ENCODE data around the gene CAMK1G. TPM values are rescaled to one million over a fixed set of nuclear protein-coding genes. Genes with fewer than 3 reads are reported as not detected.

The CAMK1G gene
- polyA plus RNA-seq, 1 experiment = 2.1 TPM

DNA sequence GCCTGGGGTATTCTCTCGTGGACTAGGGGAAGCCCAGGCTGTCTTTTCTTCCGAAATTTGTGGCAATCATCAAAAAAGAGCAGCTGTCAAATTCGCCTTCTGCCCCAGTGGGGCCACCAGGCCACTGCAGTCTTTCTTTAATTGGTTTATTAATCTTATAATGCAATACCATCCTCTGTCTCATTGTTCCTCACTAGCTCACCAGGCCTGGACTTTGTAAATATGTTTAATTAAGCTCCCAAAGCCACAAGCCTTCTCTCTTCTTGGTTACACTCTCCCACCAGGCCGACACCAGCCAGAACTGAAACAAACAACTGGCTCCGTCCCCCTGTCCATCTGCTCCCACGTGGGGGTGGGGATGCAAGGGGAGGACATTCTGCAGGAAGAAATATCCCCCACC lies 22.0 kb upstream of the CAMK1G start:
- H3K9me3 ChIP-seq (ENCODE audit: control insufficient read depth, insufficient read depth, low read length) = no peaks in the 10 kb centered on the region
- H3K27ac ChIP-seq (ENCODE audit: low read depth, low read length) = no peak overlapping the region
- peaks cover 14% of the 10 kb centered on the region for H3K27me3 ChIP-seq (ENCODE audit: control insufficient read depth, insufficient read depth, low read length)
- no peak overlapping the region for H3K4me3 ChIP-seq (ENCODE audit: low read depth, low read length)
- CTCF ChIA-PET = interaction anchor here (0.6 to 1.4 kb wide), 3 partner anchors 13 to 356 kb away, joined by 3 to 7 read pairs (median 4); no protein-coding TSS in a partner anchor
- POLR2A ChIA-PET = no interaction called here
- no peak for DNase-seq (ENCODE audit: low read depth, low spot score)
- TF ChIP-seq, protein P1, sequence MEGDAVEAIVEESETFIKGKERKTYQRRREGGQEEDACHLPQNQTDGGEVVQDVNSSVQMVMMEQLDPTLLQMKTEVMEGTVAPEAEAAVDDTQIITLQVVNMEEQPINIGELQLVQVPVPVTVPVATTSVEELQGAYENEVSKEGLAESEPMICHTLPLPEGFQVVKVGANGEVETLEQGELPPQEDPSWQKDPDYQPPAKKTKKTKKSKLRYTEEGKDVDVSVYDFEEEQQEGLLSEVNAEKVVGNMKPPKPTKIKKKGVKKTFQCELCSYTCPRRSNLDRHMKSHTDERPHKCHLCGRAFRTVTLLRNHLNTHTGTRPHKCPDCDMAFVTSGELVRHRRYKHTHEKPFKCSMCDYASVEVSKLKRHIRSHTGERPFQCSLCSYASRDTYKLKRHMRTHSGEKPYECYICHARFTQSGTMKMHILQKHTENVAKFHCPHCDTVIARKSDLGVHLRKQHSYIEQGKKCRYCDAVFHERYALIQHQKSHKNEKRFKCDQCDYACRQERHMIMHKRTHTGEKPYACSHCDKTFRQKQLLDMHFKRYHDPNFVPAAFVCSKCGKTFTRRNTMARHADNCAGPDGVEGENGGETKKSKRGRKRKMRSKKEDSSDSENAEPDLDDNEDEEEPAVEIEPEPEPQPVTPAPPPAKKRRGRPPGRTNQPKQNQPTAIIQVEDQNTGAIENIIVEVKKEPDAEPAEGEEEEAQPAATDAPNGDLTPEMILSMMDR (IDR thresholded peaks at IDR 0.05; ENCODE audit: low read depth, low read length) = no peak

DNA sequence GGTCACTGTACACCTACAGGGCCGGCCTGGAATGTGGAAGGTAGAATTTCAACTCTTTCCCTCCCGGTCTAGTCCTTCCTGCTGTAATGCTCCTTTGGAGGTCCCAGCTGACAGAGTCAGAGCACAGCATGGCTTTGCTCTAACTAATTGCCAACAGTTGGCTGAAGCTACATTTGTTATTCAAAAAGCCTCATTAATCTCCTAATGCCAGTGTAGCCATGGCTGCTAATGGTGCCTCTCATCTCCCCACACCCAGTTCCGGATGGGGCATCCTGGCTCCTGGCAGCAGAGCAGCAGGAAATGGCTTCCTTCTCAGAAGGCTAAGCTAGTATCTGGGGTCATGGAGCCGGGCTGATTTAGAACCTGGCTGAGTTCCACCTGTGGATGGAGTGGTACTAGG lies 18.7 kb upstream of the CAMK1G start:
- Histone ChIP-seq H3K27me3 (ENCODE audit: control insufficient read depth, insufficient read depth, low read length) (peaks cover 14% of the 10 kb centered on the region), H3K27ac (ENCODE audit: low read depth, low read length) (no peak overlapping the region), H3K4me3 (ENCODE audit: low read depth, low read length) (no peak overlapping the region), H3K9me3 (ENCODE audit: control insufficient read depth, insufficient read depth, low read length) (no peaks in the 10 kb centered on the region)
- DNase-seq (ENCODE audit: low read depth, low spot score) = no peak
- ChIA-PET POLR2A (no interaction called here), CTCF (interaction anchor here (0.8 to 6.3 kb wide), 7 partner anchors 9 to 912 kb away, joined by 3 to 52 read pairs (median 10); partner anchors contain the start of gene CAMK1G)
- TF ChIP-seq, protein P1 (IDR thresholded peaks at IDR 0.05; ENCODE audit: low read depth, low read length) = no peak

DNA sequence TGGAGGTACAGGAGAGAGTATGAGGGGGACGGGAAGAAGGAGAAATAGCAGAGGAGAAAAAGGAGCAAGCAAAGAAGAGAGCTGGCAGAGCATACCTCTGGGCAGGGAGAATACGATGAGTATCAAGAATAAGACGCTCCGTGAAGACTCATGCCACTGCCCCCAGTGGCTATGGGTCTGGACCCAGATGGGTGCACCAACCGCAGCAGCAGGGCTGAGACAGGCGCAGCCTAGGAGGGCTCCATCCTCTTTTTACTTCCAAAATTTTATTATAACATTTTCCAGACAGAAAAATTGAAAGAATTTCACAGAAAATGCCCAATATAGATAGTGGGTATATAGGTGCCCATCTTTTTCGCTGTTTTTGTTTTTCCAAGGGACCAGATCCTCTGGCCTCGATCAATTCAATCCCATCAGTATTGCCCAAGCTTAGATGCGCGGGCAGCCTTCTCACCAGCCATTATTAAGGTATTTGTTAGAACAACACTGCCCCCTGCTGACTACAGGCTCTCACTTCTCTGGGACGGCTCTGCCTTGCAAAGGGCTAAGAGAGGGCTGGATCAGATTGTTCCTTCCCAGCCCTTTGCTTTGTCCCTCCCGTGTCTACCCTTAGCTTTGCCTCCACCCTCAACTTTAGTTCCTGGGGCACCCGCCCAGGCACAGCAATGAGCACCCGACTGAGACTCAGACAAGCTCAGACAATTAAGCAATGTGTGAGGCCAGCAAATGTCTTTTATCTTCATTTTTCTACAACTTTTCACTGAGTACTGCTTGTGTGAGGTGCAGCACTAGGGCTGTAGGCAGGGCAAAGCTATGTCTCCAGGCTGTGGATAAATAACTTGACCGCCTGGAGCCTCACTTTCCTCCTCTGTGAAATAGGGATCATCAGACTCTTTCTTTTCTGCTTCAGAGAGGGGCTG lies 17.5 kb upstream of the CAMK1G start:
- POLR2A ChIA-PET = no interaction called here
- CTCF ChIA-PET = interaction anchor here (0.6 to 6.3 kb wide), 60 partner anchors 8 to 1535 kb away, joined by 3 to 52 read pairs (median 4); partner anchors contain the start of genes CAMK1G, G0S2 and HSD11B1
- no peak overlapping the region for H3K4me3 ChIP-seq (ENCODE audit: low read depth, low read length)
- no peak overlapping the region for H3K27ac ChIP-seq (ENCODE audit: low read depth, low read length)
- no peaks in the 10 kb centered on the region for H3K9me3 ChIP-seq (ENCODE audit: control insufficient read depth, insufficient read depth, low read length)
- peak; percentile 45 for DNase-seq (ENCODE audit: low read depth, low spot score)
- TF ChIP-seq, protein P1 (IDR thresholded peaks at IDR 0.05; ENCODE audit: low read depth, low read length) = peak; percentile 68
- peaks cover 12% of the 10 kb centered on the region for H3K27me3 ChIP-seq (ENCODE audit: control insufficient read depth, insufficient read depth, low read length)

DNA sequence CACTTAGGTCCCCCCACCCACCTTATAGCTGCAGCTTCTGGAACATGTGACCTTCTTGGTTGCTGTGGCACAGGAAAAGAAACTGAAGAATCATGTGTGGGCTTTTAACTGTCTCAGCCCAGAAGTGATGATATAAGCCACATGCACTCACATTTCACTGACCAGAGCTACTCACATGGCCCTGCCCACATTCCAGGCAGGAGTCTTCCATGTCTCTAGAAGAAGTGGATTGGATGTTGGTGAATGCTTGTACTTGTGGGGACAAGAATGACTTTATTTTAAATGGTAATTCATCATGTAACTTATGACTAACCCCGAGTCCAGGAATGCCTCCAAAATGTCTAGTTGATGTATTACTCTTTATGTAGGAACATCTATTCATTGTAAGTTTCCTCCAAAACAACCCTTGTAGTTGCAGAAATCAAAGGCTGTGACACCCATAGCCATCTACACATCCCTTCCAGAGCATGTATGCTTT lies 15.8 kb upstream of the CAMK1G start:
- TF ChIP-seq, protein P1 (IDR thresholded peaks at IDR 0.05; ENCODE audit: low read depth, low read length) = no peak
- no peak overlapping the region for H3K4me3 ChIP-seq (ENCODE audit: low read depth, low read length)
- POLR2A ChIA-PET = no interaction called here
- no peak overlapping the region for H3K27ac ChIP-seq (ENCODE audit: low read depth, low read length)
- DNase-seq (ENCODE audit: low read depth, low spot score) = no peak
- peaks cover 12% of the 10 kb centered on the region for H3K27me3 ChIP-seq (ENCODE audit: control insufficient read depth, insufficient read depth, low read length)
- H3K9me3 ChIP-seq (ENCODE audit: control insufficient read depth, insufficient read depth, low read length) = no peaks in the 10 kb centered on the region
- CTCF ChIA-PET = interaction anchor here (0.7 to 6.3 kb wide), 17 partner anchors 8 to 1537 kb away, joined by 3 to 52 read pairs (median 10); partner anchors contain the start of gene CAMK1G

All from AG04450 (cell line).